ENCODE results near the gene GRM7.

- TF ChIP-seq POLR2A (IDR thresholded peaks at IDR 0.05) = no peak
- TF ChIP-seq CTCF (IDR thresholded peaks at IDR 0.05) = no peak
Observed at GRCh38 chr3:6878731-6879130, 17.8 kb downstream of the GRM7 start.
